Caco-2 (cell line): ENCODE results near the gene HIVEP3. TPM values are rescaled to one million over a fixed set of nuclear protein-coding genes. Genes with fewer than 3 reads are reported as not detected.

Source experiments
- BruUV-seq: library from RNA; stranded (reverse); fragments of 400-500 nt; replicated peaks from 2 replicates; lab custom pipeline; 2021; lab: Mats Ljungman, UMichigan
- CTCF ChIA-PET: fragments of 300-600 bp; sonication (Branson Sonifier 250); formaldehyde crosslinking; loops from one replicate; lab custom pipeline; 2022; ENCODE audit warnings: antibody characterized with exemption; lab: Charles Lee
- POLR2A ChIA-PET: fragments of 300-600 bp; sonication (Branson Sonifier 250); formaldehyde crosslinking; loops from one replicate; lab custom pipeline; 2022; ENCODE audit warnings: antibody characterized with exemption; lab: Charles Lee
- DNase-seq, 2 experiments: peaks; one replicate each; pipeline versions ENCODE4 v3.0.0 to v3.0.0-alpha.2; 2020 to 2022
- H3K27me3 ChIP-seq: replicated peaks from 2 replicates; pipeline ENCODE4 v1.6.0; 2011; ENCODE audit warnings: low read length; ENCODE audit not compliant: control insufficient read depth, insufficient read depth
- H3K36me3 ChIP-seq: 2 replicates; pipeline ENCODE4 v1.5.1; 2011; ENCODE audit warnings: low read length; ENCODE audit not compliant: control insufficient read depth, insufficient read depth
- H3K4me1 ChIP-seq: fragments of 250-450 bp; sonication (Bioruptor Pico); 2 replicates; pipeline ENCODE4 v1.5.1; 2020; ENCODE audit warnings: mild to moderate bottlenecking
- H3K4me3 ChIP-seq: 2 replicates; pipeline ENCODE4 v1.5.1; 2011; ENCODE audit warnings: low read depth, mild to moderate bottlenecking, control low read depth, low read length
- H3K9me3 ChIP-seq: fragments of 250-450 bp; sonication (Bioruptor Pico); 2 replicates; pipeline ENCODE4 v1.5.1; 2020; ENCODE audit warnings: mild to moderate bottlenecking, moderate library complexity
- H3K27ac Mint-ChIP-seq: one replicate; pipeline ENCODE4 v1.8.0; 2022; ENCODE audit warnings: mixed read lengths; ENCODE audit not compliant: unreplicated experiment
- H3K27me3 Mint-ChIP-seq: one replicate; pipeline ENCODE4 v1.8.0; 2022; ENCODE audit warnings: mixed read lengths; ENCODE audit not compliant: insufficient read depth, unreplicated experiment
- H3K36me3 Mint-ChIP-seq: one replicate; pipeline ENCODE4 v1.8.0; 2022; ENCODE audit warnings: mild to moderate bottlenecking, mixed read lengths; ENCODE audit not compliant: insufficient read depth, unreplicated experiment
- H3K4me1 Mint-ChIP-seq: one replicate; pipeline ENCODE4 v1.8.0; 2022; ENCODE audit warnings: low read depth, mixed read lengths; ENCODE audit not compliant: unreplicated experiment
- H3K4me3 Mint-ChIP-seq: one replicate; pipeline ENCODE4 v1.8.0; 2022; ENCODE audit warnings: mild to moderate bottlenecking, moderate library complexity, mixed read lengths; ENCODE audit not compliant: unreplicated experiment
- H3K9me3 Mint-ChIP-seq: one replicate; pipeline ENCODE4 v1.8.0; 2022; ENCODE audit warnings: mixed read lengths; ENCODE audit not compliant: unreplicated experiment
- intact Hi-C: fragments of 100-400 bp; cut with micrococcal nuclease; formaldehyde crosslinking; loops from one replicate; pipeline ENCODE4 v1.10.0; 2022; ENCODE audit not compliant: unreplicated experiment
- total RNA-seq: library from RNA; stranded (reverse); gene quantifications from 2 replicates; pipeline ENCODE4 v1.2.3, GENCODE V29; 2022
- TF ChIP-seq, protein P1 (sequence below), 2 experiments: fragments of 200-600 bp in 1 of 2; IDR thresholded peaks; 1 replicate in 1 of 2; 2 replicates in 1 of 2; pipeline versions ENCODE4 v1.5.1 to v1.8.0; 2011 to 2022; ENCODE audit warnings: antibody characterized with exemption in 1 of 2, control low read depth in 1 of 2, inconsistent platforms in 1 of 2, low read depth in 1 of 2, low read length in 1 of 2, mild to moderate bottlenecking in 1 of 2, moderate library complexity in 1 of 2; ENCODE audit not compliant: insufficient read depth in 1 of 2, severe bottlenecking in 1 of 2, unreplicated experiment in 1 of 2

Gene HIVEP3
- total RNA-seq, 1 experiment from 2014 or later: 0.25 TPM

- Mint-ChIP-seq H3K27me3 (no peaks in the 10 kb centered on the region), H3K9me3 (no peaks in the 10 kb centered on the region), H3K4me3 (no peak overlapping the region), H3K36me3 (no peaks in the 10 kb centered on the region), H3K27ac (no peak overlapping the region), H3K4me1 (peaks cover 18% of the 10 kb centered on the region)
- H3K4me3 ChIP-seq: no peak overlapping the region
- H3K9me3 ChIP-seq: no peaks in the 10 kb centered on the region
- H3K27me3 ChIP-seq: no peaks in the 10 kb centered on the region
- ChIA-PET POLR2A (no interaction called here), CTCF (no interaction called here)
- intact Hi-C loops: no loop called here
- no peak for DNase-seq
- TF ChIP-seq, protein P1, sequence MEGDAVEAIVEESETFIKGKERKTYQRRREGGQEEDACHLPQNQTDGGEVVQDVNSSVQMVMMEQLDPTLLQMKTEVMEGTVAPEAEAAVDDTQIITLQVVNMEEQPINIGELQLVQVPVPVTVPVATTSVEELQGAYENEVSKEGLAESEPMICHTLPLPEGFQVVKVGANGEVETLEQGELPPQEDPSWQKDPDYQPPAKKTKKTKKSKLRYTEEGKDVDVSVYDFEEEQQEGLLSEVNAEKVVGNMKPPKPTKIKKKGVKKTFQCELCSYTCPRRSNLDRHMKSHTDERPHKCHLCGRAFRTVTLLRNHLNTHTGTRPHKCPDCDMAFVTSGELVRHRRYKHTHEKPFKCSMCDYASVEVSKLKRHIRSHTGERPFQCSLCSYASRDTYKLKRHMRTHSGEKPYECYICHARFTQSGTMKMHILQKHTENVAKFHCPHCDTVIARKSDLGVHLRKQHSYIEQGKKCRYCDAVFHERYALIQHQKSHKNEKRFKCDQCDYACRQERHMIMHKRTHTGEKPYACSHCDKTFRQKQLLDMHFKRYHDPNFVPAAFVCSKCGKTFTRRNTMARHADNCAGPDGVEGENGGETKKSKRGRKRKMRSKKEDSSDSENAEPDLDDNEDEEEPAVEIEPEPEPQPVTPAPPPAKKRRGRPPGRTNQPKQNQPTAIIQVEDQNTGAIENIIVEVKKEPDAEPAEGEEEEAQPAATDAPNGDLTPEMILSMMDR (IDR thresholded peaks at IDR 0.05; ENCODE audit: insufficient read depth in 1 of 2, low read depth in 1 of 2, low read length in 1 of 2, severe bottlenecking in 1 of 2, unreplicated experiment in 1 of 2): no peak
- no peaks in the 10 kb centered on the region for H3K36me3 ChIP-seq
- peaks cover 18% of the 10 kb centered on the region for H3K4me1 ChIP-seq
- no TSS peak for BruUV-seq
Measured at GRCh38 chr1:41621256-41621655, 297.5 kb downstream of the HIVEP3 start.

DNA sequence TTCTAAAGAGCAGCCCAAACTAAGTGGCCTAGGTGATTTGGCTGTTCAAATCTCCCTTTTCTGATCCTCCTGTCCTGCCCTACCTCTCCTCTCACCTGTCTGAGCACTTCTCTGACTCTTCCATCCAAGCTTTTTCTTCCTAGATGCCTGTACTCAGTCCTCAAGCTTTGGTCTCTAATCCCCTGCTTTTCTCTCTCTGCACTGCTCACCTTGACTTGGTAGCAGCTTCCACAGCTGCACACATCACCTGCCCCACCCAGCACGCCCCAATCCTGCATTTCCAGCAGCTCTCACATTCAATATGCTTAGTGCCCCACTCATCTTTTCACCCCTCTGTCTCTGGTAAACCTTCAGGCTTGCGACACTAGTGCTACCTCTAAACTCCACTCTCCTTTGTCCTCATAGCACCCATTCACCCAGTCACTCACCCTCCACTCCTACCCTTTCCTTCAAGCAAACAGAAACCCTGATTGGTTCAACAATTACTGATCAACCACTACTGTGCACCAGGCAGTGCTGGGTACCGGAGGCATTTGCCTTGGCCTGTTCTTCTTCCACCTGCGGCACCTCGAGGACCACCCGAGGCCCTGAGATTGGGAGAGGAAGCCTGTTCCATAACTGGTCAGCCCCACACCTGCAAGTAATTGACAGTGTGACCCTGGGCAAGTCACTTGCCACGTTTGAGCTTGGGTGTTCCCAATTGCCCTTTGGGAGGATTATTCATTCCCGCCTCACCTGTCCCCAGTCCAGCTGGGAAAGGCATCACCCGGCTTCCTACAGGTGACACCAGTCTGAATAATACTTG, 298.2 kb downstream of the HIVEP3 start:
- Histone ChIP-seq H3K27me3 (no peaks in the 10 kb centered on the region), H3K9me3 (no peaks in the 10 kb centered on the region), H3K36me3 (no peaks in the 10 kb centered on the region), H3K4me1 (peaks cover 18% of the 10 kb centered on the region), H3K4me3 (no peak overlapping the region)
- peaks cover 18% of the 10 kb centered on the region for H3K4me1 Mint-ChIP-seq
- H3K36me3 Mint-ChIP-seq: no peaks in the 10 kb centered on the region
- DNase-seq: no peak
- ChIA-PET POLR2A (no interaction called here), CTCF (no interaction called here)
- no peak overlapping the region for H3K27ac Mint-ChIP-seq
- H3K27me3 Mint-ChIP-seq: no peaks in the 10 kb centered on the region
- intact Hi-C loops: no loop called here
- H3K4me3 Mint-ChIP-seq: no peak overlapping the region
- TF ChIP-seq, protein P1 (IDR thresholded peaks at IDR 0.05; ENCODE audit: insufficient read depth in 1 of 2, low read depth in 1 of 2, low read length in 1 of 2, severe bottlenecking in 1 of 2, unreplicated experiment in 1 of 2): no peak
- no peaks in the 10 kb centered on the region for H3K9me3 Mint-ChIP-seq
- BruUV-seq: no TSS peak

DNA sequence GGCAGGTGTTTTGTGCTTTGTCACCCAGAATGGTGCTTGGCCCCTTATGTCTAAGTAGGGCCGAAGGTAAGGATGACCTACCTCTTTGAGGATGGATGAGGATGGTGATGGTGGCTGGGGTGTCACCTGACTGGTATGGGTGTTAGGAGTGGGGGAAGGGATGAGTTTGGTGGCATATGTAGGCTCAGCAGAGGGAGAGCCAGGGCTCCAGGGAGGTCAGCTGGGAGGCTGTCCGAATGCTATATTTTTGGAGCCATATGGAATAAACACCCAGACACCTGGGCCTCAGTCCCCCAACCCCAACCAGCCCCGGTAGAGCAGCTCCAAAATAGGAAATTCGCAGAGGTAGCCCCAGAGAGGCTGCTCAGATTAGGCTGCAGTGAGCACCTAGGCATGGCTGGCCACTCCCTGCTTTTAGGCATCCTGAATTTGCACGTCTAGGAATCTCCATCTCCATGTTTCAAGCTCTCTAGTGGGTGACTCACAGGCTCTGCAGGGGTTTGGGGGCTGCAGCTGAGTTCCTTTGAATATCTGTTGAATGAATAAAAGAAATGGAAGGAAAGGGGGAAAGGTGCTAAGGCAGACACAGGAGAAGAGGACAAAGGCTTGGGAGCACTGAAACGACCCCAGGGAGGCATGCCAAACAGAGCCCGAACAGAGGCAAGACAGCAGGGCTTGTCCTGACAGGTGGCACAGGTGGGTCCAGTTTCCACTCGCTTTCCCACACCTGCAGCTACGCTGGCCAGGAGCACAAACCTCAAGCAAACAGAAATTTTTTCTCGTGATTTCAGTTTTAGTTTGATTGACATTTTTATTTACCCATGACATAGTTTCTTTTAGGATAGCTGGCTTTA, 299.0 kb downstream of the HIVEP3 start:
- Mint-ChIP-seq H3K27me3 (no peaks in the 10 kb centered on the region), H3K36me3 (no peaks in the 10 kb centered on the region), H3K4me3 (no peak overlapping the region), H3K27ac (no peak overlapping the region), H3K4me1 (peaks cover 18% of the 10 kb centered on the region), H3K9me3 (no peaks in the 10 kb centered on the region)
- POLR2A ChIA-PET: no interaction called here
- no peaks in the 10 kb centered on the region for H3K27me3 ChIP-seq
- no peaks in the 10 kb centered on the region for H3K36me3 ChIP-seq
- intact Hi-C loops: no loop called here
- no TSS peak for BruUV-seq
- no peak for DNase-seq
- H3K4me1 ChIP-seq: peaks cover 18% of the 10 kb centered on the region
- no peaks in the 10 kb centered on the region for H3K9me3 ChIP-seq
- CTCF ChIA-PET: no interaction called here
- TF ChIP-seq, protein P1 (IDR thresholded peaks at IDR 0.05; ENCODE audit: insufficient read depth in 1 of 2, low read depth in 1 of 2, low read length in 1 of 2, severe bottlenecking in 1 of 2, unreplicated experiment in 1 of 2): no peak
- H3K4me3 ChIP-seq: no peak overlapping the region
